HUES6 (cell line): ENCODE data around the gene MSI2.
A peak's percentile ranks its signal among the peaks of the same experiment; 100 is the strongest.

Experiments
- H3K27ac ChIP-seq: 2 replicates; pipeline ENCODE4 v1.7.0; 2013; ENCODE audit warnings: low read depth, mild to moderate bottlenecking, low read length, inconsistent platforms
- H3K27me3 ChIP-seq: 2 replicates; pipeline ENCODE4 v1.6.1; 2013; ENCODE audit warnings: low read length; ENCODE audit not compliant: control insufficient read depth, insufficient read depth
- H3K36me3 ChIP-seq: 2 replicates; pipeline ENCODE4 v1.6.1; 2013; ENCODE audit warnings: low read length; ENCODE audit not compliant: control insufficient read depth, insufficient read depth
- H3K4me1 ChIP-seq: 2 replicates; pipeline ENCODE4 v1.6.1; 2013; ENCODE audit warnings: low read length; ENCODE audit not compliant: control insufficient read depth, insufficient read depth
- H3K4me3 ChIP-seq: 2 replicates; pipeline ENCODE4 v1.5.1; 2013; ENCODE audit warnings: low read depth, low read length
- H3K9ac ChIP-seq: one replicate; pipeline ENCODE4 v1.6.1; 2013; ENCODE audit warnings: mild to moderate bottlenecking, low read length
- H3K9me3 ChIP-seq: 2 replicates; pipeline ENCODE4 v1.6.1; 2013; ENCODE audit warnings: low read depth, low read length; ENCODE audit not compliant: control insufficient read depth, insufficient read depth

MSI2 gene

GRCh38 chr17:57641761-57642160 is 385.4 kb downstream of the MSI2 start:
- peaks cover 3% of the 10 kb centered on the region; the same call in 1 of the 2 replicates for H3K36me3 ChIP-seq
- peaks cover 2% of the 10 kb centered on the region for H3K4me1 ChIP-seq
- H3K27me3 ChIP-seq, result no peaks in the 10 kb centered on the region
- no peaks in the 10 kb centered on the region for H3K9me3 ChIP-seq
- no peak overlapping the region for H3K9ac ChIP-seq
- no peak overlapping the region for H3K27ac ChIP-seq
- H3K4me3 ChIP-seq, result no peak overlapping the region

- H3K27me3 ChIP-seq, result no peaks in the 10 kb centered on the region
- no peaks in the 10 kb centered on the region for H3K9me3 ChIP-seq
- H3K9ac ChIP-seq, result no peak overlapping the region
- H3K27ac ChIP-seq, result no peak overlapping the region
- peaks cover 3% of the 10 kb centered on the region; the same call in 1 of the 2 replicates for H3K36me3 ChIP-seq
- no peak overlapping the region for H3K4me3 ChIP-seq
- H3K4me1 ChIP-seq, result no peaks in the 10 kb centered on the region; the same call in 1 of the 2 replicates
Observed at GRCh38 chr17:57643062-57643461, 386.7 kb downstream of the MSI2 start.

GRCh38 chr17:57644326-57644725 is 388.0 kb downstream of the MSI2 start:
- peaks cover 3% of the 10 kb centered on the region; the same call in 1 of the 2 replicates for H3K36me3 ChIP-seq
- H3K27ac ChIP-seq, result no peak overlapping the region
- no peaks in the 10 kb centered on the region for H3K27me3 ChIP-seq
- H3K9me3 ChIP-seq, result no peaks in the 10 kb centered on the region
- peaks cover 12% of the 10 kb centered on the region for H3K4me1 ChIP-seq
- H3K4me3 ChIP-seq, result no peak overlapping the region
- H3K9ac ChIP-seq, result no peak overlapping the region

GRCh38 chr17:57645950-57646665 is 389.8 kb downstream of the MSI2 start:
- no peak overlapping the region for H3K27ac ChIP-seq
- peaks cover 3% of the 10 kb centered on the region; the same call in 1 of the 2 replicates for H3K36me3 ChIP-seq
- H3K4me1 ChIP-seq, result peaks cover 30% of the 10 kb centered on the region
- no peak overlapping the region for H3K9ac ChIP-seq
- no peaks in the 10 kb centered on the region for H3K27me3 ChIP-seq
- no peaks in the 10 kb centered on the region for H3K9me3 ChIP-seq
- no peak overlapping the region for H3K4me3 ChIP-seq

GRCh38 chr17:57648720-57649119 is 392.4 kb downstream of the MSI2 start:
- Histone ChIP-seq H3K4me1 (peaks cover 38% of the 10 kb centered on the region), H3K36me3 (peaks cover 3% of the 10 kb centered on the region; the same call in 1 of the 2 replicates), H3K9me3 (no peaks in the 10 kb centered on the region), H3K4me3 (no peak overlapping the region), H3K27ac (no peak overlapping the region), H3K9ac (no peak overlapping the region), H3K27me3 (no peaks in the 10 kb centered on the region)

GRCh38 chr17:57649191-57649590 is 392.9 kb downstream of the MSI2 start:
- Histone ChIP-seq H3K9me3 (no peaks in the 10 kb centered on the region), H3K27me3 (no peaks in the 10 kb centered on the region), H3K27ac (no peak overlapping the region), H3K36me3 (peaks cover 3% of the 10 kb centered on the region; the same call in 1 of the 2 replicates), H3K4me3 (peak overlapping the region; percentile 5; the same call in 1 of the 2 replicates), H3K9ac (peak overlapping the region; percentile 4), H3K4me1 (peaks cover 42% of the 10 kb centered on the region)

- no peaks in the 10 kb centered on the region for H3K9me3 ChIP-seq
- peaks cover 3% of the 10 kb centered on the region; the same call in 1 of the 2 replicates for H3K36me3 ChIP-seq
- H3K4me1 ChIP-seq, result peaks cover 42% of the 10 kb centered on the region
- no peaks in the 10 kb centered on the region for H3K27me3 ChIP-seq
- H3K4me3 ChIP-seq, result peak overlapping the region; percentile 24
- peak overlapping the region; percentile 4 for H3K9ac ChIP-seq
- H3K27ac ChIP-seq, result peak overlapping the region; percentile 85
Observed at GRCh38 chr17:57649731-57650484, 393.6 kb downstream of the MSI2 start.

GRCh38 chr17:57650548-57650947 is 394.2 kb downstream of the MSI2 start:
- H3K9ac ChIP-seq, result no peak overlapping the region
- no peaks in the 10 kb centered on the region for H3K9me3 ChIP-seq
- peaks cover 3% of the 10 kb centered on the region; the same call in 1 of the 2 replicates for H3K36me3 ChIP-seq
- H3K4me1 ChIP-seq, result peaks cover 42% of the 10 kb centered on the region
- H3K4me3 ChIP-seq, result peak overlapping the region; percentile 24
- H3K27ac ChIP-seq, result peak overlapping the region; percentile 85
- H3K27me3 ChIP-seq, result no peaks in the 10 kb centered on the region

GRCh38 chr17:57651451-57651850 is 395.1 kb downstream of the MSI2 start:
- peaks cover 42% of the 10 kb centered on the region for H3K4me1 ChIP-seq
- 0 out of 2 replicates have a peak, but pooled peaks cover under 1% of the 10 kb centered on the region for H3K36me3 ChIP-seq
- H3K27me3 ChIP-seq, result no peaks in the 10 kb centered on the region
- H3K4me3 ChIP-seq, result no peak overlapping the region
- H3K9me3 ChIP-seq, result no peaks in the 10 kb centered on the region
- H3K9ac ChIP-seq, result no peak overlapping the region
- H3K27ac ChIP-seq, result no peak overlapping the region

GRCh38 chr17:57651996-57652395 is 395.7 kb downstream of the MSI2 start:
- peaks cover 42% of the 10 kb centered on the region for H3K4me1 ChIP-seq
- H3K9me3 ChIP-seq, result no peaks in the 10 kb centered on the region
- H3K27ac ChIP-seq, result no peak overlapping the region
- no peak overlapping the region for H3K4me3 ChIP-seq
- H3K27me3 ChIP-seq, result no peaks in the 10 kb centered on the region
- H3K36me3 ChIP-seq, result no peaks in the 10 kb centered on the region
- H3K9ac ChIP-seq, result no peak overlapping the region

- H3K9me3 ChIP-seq, result no peaks in the 10 kb centered on the region
- H3K27me3 ChIP-seq, result no peaks in the 10 kb centered on the region
- H3K4me3 ChIP-seq, result no peak overlapping the region
- H3K27ac ChIP-seq, result no peak overlapping the region
- H3K4me1 ChIP-seq, result peaks cover 42% of the 10 kb centered on the region
- no peak overlapping the region for H3K9ac ChIP-seq
- 0 out of 2 replicates have a peak, but pooled peaks cover under 1% of the 10 kb centered on the region for H3K36me3 ChIP-seq
Observed at GRCh38 chr17:57652811-57653210, 396.5 kb downstream of the MSI2 start.
